ENCODE measurements around the gene RUNX1.

The RUNX1 gene

GRCh38 chr21:34781526-34781925 is 267.6 kb downstream of the RUNX1 start:
- no peak for DNase-seq (ENCODE audit: low spot score)

GRCh38 chr21:34779860-34780259 is 269.2 kb downstream of the RUNX1 start:
- DNase-seq (ENCODE audit: low spot score) = no peak

GRCh38 chr21:34775793-34776192 is 273.3 kb downstream of the RUNX1 start:
- DNase-seq (ENCODE audit: low spot score) = no peak

- DNase-seq (ENCODE audit: low spot score) = no peak
Observed at GRCh38 chr21:34774750-34775149, 274.4 kb downstream of the RUNX1 start.

GRCh38 chr21:34771512-34772028 is 277.5 kb downstream of the RUNX1 start:
- no peak for DNase-seq (ENCODE audit: low spot score)

DNA sequence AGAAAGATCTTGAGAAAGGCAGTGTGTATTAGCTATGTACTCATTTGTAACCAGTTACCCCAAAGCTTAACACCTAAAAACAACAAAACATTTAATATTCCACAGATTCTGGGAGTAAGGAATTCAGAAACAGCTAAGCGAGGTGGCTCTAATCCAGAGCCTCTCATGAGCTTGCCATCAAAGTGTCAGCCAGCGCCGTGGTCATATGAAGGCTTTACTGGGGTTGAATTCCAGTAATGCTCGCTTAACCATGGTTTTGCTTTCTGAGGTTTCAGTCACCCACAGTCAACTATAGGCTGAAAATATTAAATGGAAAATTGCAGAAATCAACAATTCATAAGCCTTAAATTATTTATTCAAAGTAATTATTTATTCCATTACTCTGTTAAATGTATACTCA is 278.5 kb downstream of the RUNX1 start:
- no peak for DNase-seq (ENCODE audit: low spot score)

- no peak for DNase-seq (ENCODE audit: low spot score)
Observed at GRCh38 chr21:34768326-34768725, 280.8 kb downstream of the RUNX1 start.

DNA sequence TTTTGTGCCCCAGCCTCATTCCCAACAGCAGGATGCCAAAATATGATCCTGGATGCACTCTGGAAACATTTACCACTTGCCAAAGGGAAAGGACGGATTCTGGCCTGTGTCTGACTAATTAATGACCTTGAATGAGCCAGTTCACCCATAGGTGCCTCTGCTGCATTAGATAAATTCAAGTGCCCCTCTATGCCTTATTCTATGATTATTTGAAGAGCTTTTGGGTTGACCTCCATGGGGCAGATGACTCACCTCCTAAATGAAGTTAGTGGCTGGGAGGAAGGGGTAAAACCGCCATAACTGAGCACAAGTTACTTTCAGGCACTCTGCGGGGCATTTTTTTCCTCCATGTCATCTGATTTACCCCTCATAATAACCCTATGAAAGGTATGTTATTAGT is 282.2 kb downstream of the RUNX1 start:
- DNase-seq (ENCODE audit: low spot score) = no peak

GRCh38 chr21:34765619-34766018 is 283.5 kb downstream of the RUNX1 start:
- DNase-seq (ENCODE audit: low spot score) = no peak

GRCh38 chr21:34764715-34765284 is 284.3 kb downstream of the RUNX1 start:
- DNase-seq (ENCODE audit: low spot score) = no peak

DNA sequence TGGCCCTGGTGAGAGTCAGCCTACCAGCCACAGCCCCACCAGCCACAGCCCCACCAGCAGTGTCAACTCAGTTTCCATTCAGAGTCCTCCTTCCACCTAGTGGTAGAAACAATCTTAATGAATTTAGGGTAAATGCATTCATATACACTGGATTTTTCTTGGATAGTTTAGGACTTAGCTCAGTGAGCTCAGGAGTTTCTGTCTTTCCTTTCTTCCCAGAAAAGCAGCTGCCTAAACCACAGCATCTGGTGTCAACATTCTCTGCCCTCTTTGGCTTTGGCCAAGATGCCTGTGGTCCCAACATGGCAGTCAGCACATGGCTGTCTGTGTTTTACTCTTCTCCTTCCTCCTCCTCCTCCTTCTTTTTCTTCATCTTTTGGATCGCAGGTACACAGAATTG is 286.3 kb downstream of the RUNX1 start:
- no peak for DNase-seq (ENCODE audit: low spot score)

- DNase-seq (ENCODE audit: low spot score) = no peak
Observed at GRCh38 chr21:34761758-34762330, 287.3 kb downstream of the RUNX1 start.

GRCh38 chr21:34754690-34755647 is 294.1 kb downstream of the RUNX1 start:
- no peak for DNase-seq (ENCODE audit: low spot score)

GRCh38 chr21:34748862-34749261 is 300.2 kb downstream of the RUNX1 start:
- no peak for DNase-seq (ENCODE audit: low spot score)

GRCh38 chr21:34745557-34746255 is 303.4 kb downstream of the RUNX1 start:
- peak; percentile 69 for DNase-seq (ENCODE audit: low spot score)

DNA sequence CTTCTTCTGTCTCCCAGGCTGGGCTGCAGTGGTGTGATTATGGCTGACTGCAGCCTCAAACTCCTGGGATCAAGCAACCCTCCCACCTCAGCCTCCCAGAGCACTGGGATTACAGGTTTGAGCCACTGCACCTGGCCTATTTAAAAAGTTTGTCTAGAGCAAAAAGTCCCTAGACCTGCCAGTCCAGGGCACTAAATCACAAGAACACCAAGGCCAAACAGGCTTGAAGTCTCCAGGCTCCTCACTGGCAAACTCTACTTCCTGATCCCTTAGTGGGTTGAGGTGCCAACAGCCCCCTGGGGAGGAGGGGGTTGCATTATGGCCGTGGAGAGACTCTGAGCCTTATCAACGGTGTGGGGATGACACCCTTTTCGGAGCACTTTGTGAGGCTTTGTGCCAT is 304.3 kb downstream of the RUNX1 start:
- no peak for DNase-seq (ENCODE audit: low spot score)

GRCh38 chr21:34743831-34744230 is 305.3 kb downstream of the RUNX1 start:
- no peak for DNase-seq (ENCODE audit: low spot score)

DNA sequence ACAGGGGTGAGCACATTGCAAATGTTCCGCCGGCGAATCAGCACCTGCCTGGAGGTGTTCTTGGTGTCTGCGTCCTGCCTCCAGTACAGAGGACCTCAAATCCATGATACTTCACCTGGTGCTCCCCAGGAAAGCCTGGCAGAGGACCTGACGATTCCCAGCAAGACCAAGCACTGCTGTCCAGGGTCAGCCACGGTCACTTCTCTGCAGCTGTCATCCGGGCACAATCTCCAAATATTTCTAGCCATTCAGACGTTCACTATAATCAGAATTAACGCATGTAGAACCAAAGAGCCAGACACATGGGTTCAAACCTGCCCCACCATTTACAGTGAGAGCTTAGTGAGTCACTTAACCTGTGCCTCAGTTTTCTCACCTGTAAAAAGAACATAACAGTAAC is 305.8 kb downstream of the RUNX1 start:
- no peak for DNase-seq (ENCODE audit: low spot score)

DNA sequence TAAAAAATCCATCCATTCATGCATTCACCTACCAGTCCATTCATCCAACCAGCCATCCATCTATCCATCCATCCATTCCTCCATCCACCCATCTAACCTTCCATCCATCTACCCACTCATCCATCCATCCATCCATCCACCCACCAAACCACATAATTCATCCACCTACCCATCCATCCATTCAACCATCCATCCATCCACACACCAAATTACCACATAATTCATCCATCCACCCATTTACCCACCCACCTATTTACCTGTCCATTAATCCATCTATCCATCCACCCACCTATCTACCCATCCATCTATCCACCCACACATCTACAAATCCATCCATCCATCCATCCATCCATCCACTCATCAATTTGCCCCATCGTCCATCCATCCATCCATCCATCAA is 308.9 kb downstream of the RUNX1 start:
- no peak for DNase-seq (ENCODE audit: low spot score)
